ENCODE data around the gene CCDC33.

CCDC33 gene

DNA sequence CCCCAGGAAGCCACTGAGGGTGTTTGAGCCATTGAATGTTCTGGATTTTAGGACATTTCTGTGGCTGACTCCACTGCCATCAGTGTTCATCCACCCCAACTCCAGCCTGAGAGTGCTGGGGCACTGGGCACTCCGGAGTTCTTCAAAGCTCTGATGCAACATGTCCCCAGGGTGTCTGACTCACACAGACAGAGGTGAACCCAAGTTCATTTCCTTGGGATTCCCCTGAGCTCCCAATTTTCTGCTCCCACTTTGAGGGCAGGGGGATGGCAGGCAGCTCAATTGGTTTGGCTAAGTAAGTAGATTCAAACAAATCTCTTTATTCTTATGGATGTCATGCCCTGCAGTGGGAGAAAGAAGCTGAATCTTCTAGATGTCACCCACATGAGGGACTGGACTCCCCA, 35.7 kb upstream of the CCDC33 start:
- DNase-seq = no peak

DNA sequence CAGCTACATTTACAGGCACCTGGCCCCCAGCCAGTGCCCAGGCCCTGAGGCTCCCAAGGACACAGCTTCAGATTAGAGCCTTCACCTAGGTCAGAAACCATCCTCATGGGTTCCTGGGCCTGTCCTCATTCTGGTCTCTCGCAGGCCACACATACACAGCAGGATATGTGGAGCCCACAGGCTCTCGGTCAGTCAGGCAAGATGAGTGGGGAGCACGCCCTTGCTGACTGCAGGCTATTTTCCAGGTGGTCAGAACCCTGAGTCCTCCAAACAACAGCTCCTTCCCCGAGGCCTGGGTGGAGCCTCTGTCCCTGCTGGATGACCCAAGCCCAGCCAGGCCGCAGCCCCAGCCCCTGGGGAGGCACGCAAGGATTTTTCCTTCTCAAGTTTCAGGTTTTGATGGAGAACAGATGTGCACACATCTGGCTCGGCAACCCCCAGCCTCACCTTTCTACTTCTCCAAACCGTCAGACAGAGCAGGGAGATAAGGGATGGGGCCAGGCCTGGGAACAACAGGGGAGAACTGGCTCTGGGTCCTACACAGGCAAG, 35.2 kb upstream of the CCDC33 start:
- Histone ChIP-seq H3K9me3 (ENCODE audit: control insufficient read depth, low read length) (no peaks in the 10 kb centered on the region), H3K4me3 (ENCODE audit: insufficient read depth, low read depth, low read length, poor library complexity, severe bottlenecking) (no peak overlapping the region), H3K27me3 (replicated peaks; ENCODE audit: control insufficient read depth, insufficient read depth, low read length, poor library complexity, severe bottlenecking) (no peaks in the 10 kb centered on the region), H3K36me3 (ENCODE audit: control insufficient read depth, insufficient read depth, low read length) (no peaks in the 10 kb centered on the region), H3K4me1 (ENCODE audit: control insufficient read depth, insufficient read depth, low read length, poor library complexity, severe bottlenecking) (no peaks in the 10 kb centered on the region), H3K27ac (ENCODE audit: insufficient read depth, low read length, poor library complexity, severe bottlenecking) (no peak overlapping the region)
- no peak for DNase-seq

More for the DNA sequence above, 35.7 kb upstream of the CCDC33 start:
- no peaks in the 10 kb centered on the region for H3K4me1 ChIP-seq (ENCODE audit: control insufficient read depth, insufficient read depth, low read length, poor library complexity, severe bottlenecking)
- H3K27ac ChIP-seq (ENCODE audit: insufficient read depth, low read length, poor library complexity, severe bottlenecking) = no peak overlapping the region
- no peaks in the 10 kb centered on the region for H3K36me3 ChIP-seq (ENCODE audit: control insufficient read depth, insufficient read depth, low read length)
- no peak overlapping the region for H3K4me3 ChIP-seq (ENCODE audit: insufficient read depth, low read depth, low read length, poor library complexity, severe bottlenecking)
- H3K27me3 ChIP-seq (replicated peaks; ENCODE audit: control insufficient read depth, insufficient read depth, low read length, poor library complexity, severe bottlenecking) = no peaks in the 10 kb centered on the region
- no peaks in the 10 kb centered on the region for H3K9me3 ChIP-seq (ENCODE audit: control insufficient read depth, low read length)

DNA sequence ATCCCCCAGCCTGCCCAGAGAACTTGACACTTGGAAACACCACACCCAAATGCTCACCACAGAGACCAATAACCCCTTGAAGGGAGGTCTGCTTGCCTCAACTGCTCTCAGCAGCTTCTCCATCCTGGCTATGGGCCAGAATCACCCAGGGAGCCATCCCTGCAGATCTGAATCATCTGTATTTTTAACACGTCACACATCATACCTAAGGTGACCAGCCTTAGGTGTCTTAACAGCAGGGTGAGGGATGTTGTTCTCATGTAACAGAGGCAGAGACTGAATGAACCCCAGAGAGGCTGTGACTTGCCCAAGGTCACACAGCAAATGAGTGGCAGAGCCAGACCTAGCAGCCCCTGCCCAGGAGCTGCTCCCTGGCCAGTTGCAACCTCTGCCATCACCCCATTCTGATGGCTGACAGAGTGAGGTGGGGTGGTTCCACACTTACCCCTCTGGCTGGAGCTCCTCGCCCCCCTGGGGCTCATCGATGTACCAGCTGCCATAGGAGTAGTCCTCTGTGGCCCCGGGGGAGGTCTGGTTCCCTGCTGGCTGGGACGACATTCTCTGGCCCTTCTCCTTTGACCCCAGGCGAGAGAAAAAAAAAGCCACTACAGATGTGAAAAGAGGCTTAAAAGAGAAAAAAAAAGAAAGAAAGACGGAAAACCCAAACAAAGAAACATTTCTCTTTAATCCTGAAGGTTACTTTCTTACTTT, 34.3 kb upstream of the CCDC33 start:
- H3K4me3 ChIP-seq (ENCODE audit: insufficient read depth, low read depth, low read length, poor library complexity, severe bottlenecking) = no peak overlapping the region
- H3K27me3 ChIP-seq (replicated peaks; ENCODE audit: control insufficient read depth, insufficient read depth, low read length, poor library complexity, severe bottlenecking) = no peaks in the 10 kb centered on the region
- no peak overlapping the region for H3K27ac ChIP-seq (ENCODE audit: insufficient read depth, low read length, poor library complexity, severe bottlenecking)
- DNase-seq = no peak
- H3K9me3 ChIP-seq (ENCODE audit: control insufficient read depth, low read length) = no peaks in the 10 kb centered on the region
- H3K4me1 ChIP-seq (ENCODE audit: control insufficient read depth, insufficient read depth, low read length, poor library complexity, severe bottlenecking) = no peaks in the 10 kb centered on the region
- H3K36me3 ChIP-seq (ENCODE audit: control insufficient read depth, insufficient read depth, low read length) = no peaks in the 10 kb centered on the region

DNA sequence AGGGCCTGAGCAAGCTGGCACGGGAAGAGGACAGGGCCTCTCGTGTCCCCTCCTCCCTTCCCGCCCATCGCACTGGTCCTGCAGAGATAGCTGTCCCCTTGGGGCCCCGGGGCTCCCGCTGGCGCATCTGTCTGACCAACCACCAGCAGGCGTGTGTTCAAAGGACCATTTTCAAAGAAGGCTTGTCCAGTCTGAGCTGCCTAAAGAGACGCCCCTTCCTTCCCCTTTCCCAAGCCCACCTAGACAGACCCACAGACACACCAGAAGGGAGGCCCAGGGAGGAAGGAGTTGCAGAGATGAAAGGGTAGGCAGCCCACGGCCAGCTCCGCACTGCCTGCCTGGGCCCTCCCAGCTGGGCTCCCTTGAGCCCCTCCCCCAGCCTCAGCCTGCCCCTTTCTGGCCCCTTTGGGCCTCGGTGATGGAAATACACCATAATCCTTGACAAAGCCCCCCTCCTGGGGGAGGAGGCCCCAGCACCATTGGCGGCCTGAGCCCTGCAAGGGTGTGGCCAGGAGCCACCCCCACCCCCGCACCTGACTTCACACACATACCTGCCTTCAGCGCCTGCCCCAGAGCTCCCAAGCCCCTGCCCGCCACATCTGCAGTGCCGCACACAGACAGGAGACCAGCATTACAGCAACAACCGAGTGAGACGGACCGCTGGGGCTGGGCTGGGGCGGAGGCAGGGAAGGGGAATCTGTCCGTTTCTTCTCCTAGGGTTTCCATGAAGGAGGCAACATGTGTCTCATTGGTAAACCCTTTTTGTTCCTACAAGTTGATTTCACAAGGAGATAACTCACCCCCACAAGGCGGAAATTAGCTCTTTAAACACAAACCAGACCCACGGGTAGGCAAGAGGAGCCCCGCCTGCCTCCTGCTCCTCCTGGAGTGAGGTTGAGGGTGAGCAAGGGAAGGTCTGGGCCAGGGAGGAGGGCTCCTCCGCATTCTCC, 33.4 kb upstream of the CCDC33 start, which contains the start of gene STRA6:
Gene STRA6, minus strand, starts transcription at position 336 of the 950 bp plus-strand sequence. CDS start 520 bp downstream, outside the sequence.
- Histone ChIP-seq H3K36me3 (ENCODE audit: control insufficient read depth, insufficient read depth, low read length) (no peaks in the 10 kb centered on the region), H3K27ac (ENCODE audit: insufficient read depth, low read length, poor library complexity, severe bottlenecking) (no peak within 1 kb of the TSS), H3K27me3 (replicated peaks; ENCODE audit: control insufficient read depth, insufficient read depth, low read length, poor library complexity, severe bottlenecking) (no peaks in the 10 kb centered on the region), H3K4me3 (ENCODE audit: insufficient read depth, low read depth, low read length, poor library complexity, severe bottlenecking) (no peak within 1 kb of the TSS), H3K4me1 (ENCODE audit: control insufficient read depth, insufficient read depth, low read length, poor library complexity, severe bottlenecking) (no peaks in the 10 kb centered on the region), H3K9me3 (ENCODE audit: control insufficient read depth, low read length) (no peaks in the 10 kb centered on the region)
- no peak for DNase-seq

DNA sequence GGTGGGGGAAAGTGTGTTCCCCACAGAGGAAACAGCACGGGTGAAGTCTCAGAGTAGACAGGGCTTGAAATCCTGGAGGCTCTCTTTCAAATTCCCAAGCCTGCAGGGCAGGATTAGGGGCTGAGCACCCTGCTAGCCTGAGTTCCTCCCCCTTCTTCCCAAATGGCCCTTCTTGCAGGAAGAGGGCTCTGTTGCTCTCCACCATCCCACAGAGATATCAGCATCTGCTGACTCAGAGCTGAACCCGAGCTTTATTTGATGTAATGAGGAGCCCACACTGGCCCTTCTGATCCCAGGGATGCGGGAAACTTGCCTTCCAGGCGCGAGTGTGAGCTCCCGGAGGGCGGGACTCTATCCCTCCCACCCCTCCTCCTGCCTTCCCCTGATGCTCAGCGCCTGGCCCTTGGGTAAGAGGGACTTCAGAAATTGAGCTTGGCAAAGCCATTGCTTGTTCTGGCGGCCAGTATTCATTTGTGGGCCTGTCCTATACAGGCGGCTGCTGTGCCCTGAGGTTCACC, 32.2 kb upstream of the CCDC33 start:
- Histone ChIP-seq H3K4me3 (ENCODE audit: insufficient read depth, low read depth, low read length, poor library complexity, severe bottlenecking) (no peak overlapping the region), H3K9me3 (ENCODE audit: control insufficient read depth, low read length) (no peaks in the 10 kb centered on the region), H3K27ac (ENCODE audit: insufficient read depth, low read length, poor library complexity, severe bottlenecking) (no peak overlapping the region), H3K4me1 (ENCODE audit: control insufficient read depth, insufficient read depth, low read length, poor library complexity, severe bottlenecking) (no peaks in the 10 kb centered on the region), H3K36me3 (ENCODE audit: control insufficient read depth, insufficient read depth, low read length) (no peaks in the 10 kb centered on the region), H3K27me3 (replicated peaks; ENCODE audit: control insufficient read depth, insufficient read depth, low read length, poor library complexity, severe bottlenecking) (no peaks in the 10 kb centered on the region)
- no peak for DNase-seq

DNA sequence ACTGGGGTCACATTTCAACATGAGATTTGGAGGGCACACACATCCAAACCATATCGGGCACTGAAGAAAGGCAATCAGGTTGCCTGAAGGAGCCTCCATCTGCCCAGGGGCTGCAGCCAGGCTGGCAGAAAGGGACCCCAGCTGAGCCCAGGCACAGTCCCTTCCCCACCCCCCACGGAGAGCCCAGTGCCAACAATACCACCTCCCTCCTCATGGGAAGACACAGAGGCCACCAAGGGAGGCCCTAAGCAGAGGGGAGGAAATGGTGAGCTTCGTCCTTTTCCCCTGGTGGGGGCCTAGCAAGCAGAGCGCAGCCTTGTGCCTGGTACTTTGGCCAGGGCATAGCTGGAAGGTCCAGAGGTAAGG, 30.6 kb upstream of the CCDC33 start:
- no peak overlapping the region for H3K27ac ChIP-seq (ENCODE audit: insufficient read depth, low read length, poor library complexity, severe bottlenecking)
- no peak for DNase-seq

DNA sequence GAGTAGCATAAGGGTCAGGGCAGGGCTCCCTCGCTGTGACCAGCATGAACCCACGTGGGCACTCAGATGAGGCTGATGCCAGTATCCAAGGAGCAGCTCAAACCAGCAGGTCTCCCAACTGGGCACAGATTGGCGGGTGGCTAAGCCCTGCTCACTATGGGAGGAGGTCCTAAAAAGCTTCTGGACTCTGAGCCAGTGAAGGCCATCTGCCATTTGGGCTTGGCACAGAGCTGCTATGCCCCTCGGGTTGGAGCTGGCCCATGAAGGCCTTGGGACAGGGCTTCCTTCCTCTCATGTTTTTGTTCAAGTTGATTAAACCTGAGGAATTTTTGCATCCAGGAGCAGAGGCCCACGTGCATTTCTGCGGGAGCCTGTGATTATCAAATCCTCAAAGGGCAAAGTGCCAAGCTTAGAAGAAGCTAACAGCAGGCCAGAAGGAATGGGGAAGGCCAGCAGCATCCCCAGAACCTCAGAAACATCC, 29.3 kb upstream of the CCDC33 start:
- Histone ChIP-seq H3K9me3 (ENCODE audit: control insufficient read depth, low read length) (no peaks in the 10 kb centered on the region), H3K27me3 (replicated peaks; ENCODE audit: control insufficient read depth, insufficient read depth, low read length, poor library complexity, severe bottlenecking) (no peaks in the 10 kb centered on the region), H3K4me1 (ENCODE audit: control insufficient read depth, insufficient read depth, low read length, poor library complexity, severe bottlenecking) (no peaks in the 10 kb centered on the region), H3K4me3 (ENCODE audit: insufficient read depth, low read depth, low read length, poor library complexity, severe bottlenecking) (no peak overlapping the region), H3K36me3 (ENCODE audit: control insufficient read depth, insufficient read depth, low read length) (no peaks in the 10 kb centered on the region), H3K27ac (ENCODE audit: insufficient read depth, low read length, poor library complexity, severe bottlenecking) (no peak overlapping the region)
- DNase-seq = no peak

More for the DNA sequence above, 30.6 kb upstream of the CCDC33 start:
- Histone ChIP-seq H3K36me3 (ENCODE audit: control insufficient read depth, insufficient read depth, low read length) (no peaks in the 10 kb centered on the region), H3K27me3 (replicated peaks; ENCODE audit: control insufficient read depth, insufficient read depth, low read length, poor library complexity, severe bottlenecking) (no peaks in the 10 kb centered on the region), H3K9me3 (ENCODE audit: control insufficient read depth, low read length) (no peaks in the 10 kb centered on the region), H3K4me3 (ENCODE audit: insufficient read depth, low read depth, low read length, poor library complexity, severe bottlenecking) (no peak overlapping the region), H3K4me1 (ENCODE audit: control insufficient read depth, insufficient read depth, low read length, poor library complexity, severe bottlenecking) (no peaks in the 10 kb centered on the region)

DNA sequence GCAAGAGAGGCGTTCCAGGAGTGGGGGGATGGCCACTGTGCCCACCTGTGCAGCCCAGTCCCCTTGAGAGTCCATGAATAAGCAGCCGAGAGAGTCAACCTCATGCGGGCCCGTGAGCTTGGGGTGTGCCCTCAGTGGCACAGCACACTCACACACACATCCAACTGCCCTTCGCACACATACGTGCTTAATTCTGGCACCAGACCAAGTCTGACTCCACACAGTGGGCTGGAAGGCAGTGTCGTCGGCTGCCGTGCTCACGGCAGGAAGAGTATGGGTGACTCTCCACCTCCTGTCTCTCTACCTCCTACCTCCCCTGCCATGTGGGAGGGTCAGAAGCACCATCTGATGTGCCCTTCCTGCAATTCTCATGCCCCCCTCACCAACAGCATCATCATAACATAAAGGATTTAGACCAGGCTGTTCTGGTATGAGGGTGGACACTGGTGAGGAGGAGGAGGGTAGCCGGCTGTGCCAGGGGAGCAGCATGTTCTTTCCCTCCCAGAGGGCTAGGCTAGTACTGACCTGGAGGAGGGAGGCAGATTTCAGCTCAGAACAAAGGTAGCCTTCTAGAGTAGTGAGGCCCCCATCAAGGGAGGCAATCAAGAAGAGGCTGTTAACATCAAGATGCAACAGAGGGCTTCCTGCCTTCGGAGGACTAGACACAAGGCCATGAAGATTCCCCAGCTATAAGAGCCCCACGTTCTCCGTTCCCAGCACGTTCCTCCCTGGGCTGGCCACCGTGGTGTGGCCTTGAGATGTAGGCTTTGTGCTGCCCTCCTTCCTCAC, 28.3 kb upstream of the CCDC33 start:
- DNase-seq = no peak
- Histone ChIP-seq H3K27ac (ENCODE audit: insufficient read depth, low read length, poor library complexity, severe bottlenecking) (no peak overlapping the region), H3K36me3 (ENCODE audit: control insufficient read depth, insufficient read depth, low read length) (no peaks in the 10 kb centered on the region), H3K27me3 (replicated peaks; ENCODE audit: control insufficient read depth, insufficient read depth, low read length, poor library complexity, severe bottlenecking) (no peaks in the 10 kb centered on the region), H3K4me1 (ENCODE audit: control insufficient read depth, insufficient read depth, low read length, poor library complexity, severe bottlenecking) (no peaks in the 10 kb centered on the region), H3K9me3 (ENCODE audit: control insufficient read depth, low read length) (no peaks in the 10 kb centered on the region), H3K4me3 (ENCODE audit: insufficient read depth, low read depth, low read length, poor library complexity, severe bottlenecking) (no peak overlapping the region)

DNA sequence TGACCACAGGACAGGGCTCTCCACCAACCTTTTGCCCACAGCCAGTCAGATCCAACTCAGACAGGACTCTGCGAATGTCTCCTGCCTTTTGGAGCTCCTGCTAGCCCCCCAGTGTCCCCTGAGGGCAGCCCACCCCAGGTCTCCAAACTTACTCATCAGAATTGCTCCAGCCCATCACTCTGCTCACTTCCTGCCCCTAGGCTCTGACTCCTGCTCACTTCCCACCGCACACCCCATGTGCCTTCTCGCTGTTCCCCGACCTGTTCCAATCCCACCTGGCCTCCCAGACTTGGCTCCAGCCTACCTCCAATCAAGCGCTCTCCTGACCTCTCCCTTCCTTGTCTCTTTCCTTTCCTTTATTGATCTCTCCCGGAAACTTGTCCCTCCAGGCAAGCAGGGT, 27.6 kb upstream of the CCDC33 start:
- H3K4me3 ChIP-seq (ENCODE audit: insufficient read depth, low read depth, low read length, poor library complexity, severe bottlenecking) = no peak overlapping the region

More for the DNA sequence above, 27.6 kb upstream of the CCDC33 start:
- no peak overlapping the region for H3K27ac ChIP-seq (ENCODE audit: insufficient read depth, low read length, poor library complexity, severe bottlenecking)
- DNase-seq = no peak
- H3K36me3 ChIP-seq (ENCODE audit: control insufficient read depth, insufficient read depth, low read length) = no peaks in the 10 kb centered on the region
- H3K27me3 ChIP-seq (replicated peaks; ENCODE audit: control insufficient read depth, insufficient read depth, low read length, poor library complexity, severe bottlenecking) = no peaks in the 10 kb centered on the region
- no peaks in the 10 kb centered on the region for H3K4me1 ChIP-seq (ENCODE audit: control insufficient read depth, insufficient read depth, low read length, poor library complexity, severe bottlenecking)
- H3K9me3 ChIP-seq (ENCODE audit: control insufficient read depth, low read length) = no peaks in the 10 kb centered on the region
